Lung microvascular endothelial cell (primary cell): Measurements from ENCODE around the gene ISM1. TPM values are rescaled to one million over a fixed set of nuclear protein-coding genes. Genes with fewer than 3 reads are reported as not detected.

ENCODE experiments used
- DNase-seq, 2 donors: peaks; one replicate each; pipeline versions ENCODE4 v3.0.0 to v3.0.0-alpha.2; 2010; ENCODE audit warnings: low read depth in 2 of 2
- total RNA-seq: library from RNA; depleted of rRNA; stranded (reverse); fragments of >200 nt; gene quantifications from 2 replicates; pipeline ENCODE4 v1.2.1, GENCODE V29; 2014

The ISM1 gene
- total RNA-seq, 1 donor from 2014 or later: not detected

- no peak for DNase-seq
Measured at GRCh38 chr20:13280609-13281324, 59.7 kb downstream of the ISM1 start.

- no peak for DNase-seq
Measured at GRCh38 chr20:13283869-13284829, 63.1 kb downstream of the ISM1 start.

GRCh38 chr20:13284830-13285229, 63.8 kb downstream of the ISM1 start:
- DNase-seq: no peak

GRCh38 chr20:13285408-13285807, 64.3 kb downstream of the ISM1 start:
- no peak for DNase-seq

- DNase-seq: no peak
Measured at GRCh38 chr20:13286052-13286451, 65.0 kb downstream of the ISM1 start.

GRCh38 chr20:13286607-13287006, 65.5 kb downstream of the ISM1 start:
- no peak for DNase-seq

GRCh38 chr20:13288357-13288756, 67.3 kb downstream of the ISM1 start:
- no peak for DNase-seq

- DNase-seq: no peak
Measured at GRCh38 chr20:13289031-13289430, 68.0 kb downstream of the ISM1 start.

GRCh38 chr20:13290724-13291123, 69.7 kb downstream of the ISM1 start:
- DNase-seq: no peak

- DNase-seq: no peak
Measured at GRCh38 chr20:13291157-13291556, 70.1 kb downstream of the ISM1 start.

- DNase-seq: no peak
Measured at GRCh38 chr20:13292201-13292885, 71.3 kb downstream of the ISM1 start.

GRCh38 chr20:13294522-13294921, 73.4 kb downstream of the ISM1 start:
- no peak for DNase-seq

- no peak for DNase-seq
Measured at GRCh38 chr20:13295637-13296036, 74.6 kb downstream of the ISM1 start.

- DNase-seq: no peak
Measured at GRCh38 chr20:13296070-13296469, 75.0 kb downstream of the ISM1 start.

GRCh38 chr20:13297147-13297899, 76.2 kb downstream of the ISM1 start:
- no peak for DNase-seq

- DNase-seq: no peak
Measured at GRCh38 chr20:13298692-13299373, 77.8 kb downstream of the ISM1 start.

- no peak for DNase-seq
Measured at GRCh38 chr20:13299401-13299800, 78.3 kb downstream of the ISM1 start.

GRCh38 chr20:13301596-13301995, 80.5 kb downstream of the ISM1 start:
- no peak for DNase-seq

GRCh38 chr20:13302647-13303450, 81.8 kb downstream of the ISM1 start:
- DNase-seq: peak; percentile 26 to 37

- DNase-seq: peak in 1 of 2 donors; percentile 21
Measured at GRCh38 chr20:13305284-13305683, 84.2 kb downstream of the ISM1 start.
